NCI-H1105 (cell line): ENCODE results near the gene NHSL2.

Source experiments
- DNase-seq: peaks from one replicate; lab custom pipeline; 2025; lab: John Stamatoyannopoulos, UW

The NHSL2 gene

GRCh38 chrX:72176981-72177380 is 266.3 kb downstream of the NHSL2 start:
- DNase-seq, result no peak

- DNase-seq, result no peak
Measured at GRCh38 chrX:72180539-72180938, 269.9 kb downstream of the NHSL2 start.

- peak; percentile 92 for DNase-seq
Measured at GRCh38 chrX:72181178-72182125, 270.8 kb downstream of the NHSL2 start, which contains the start of gene PIN4. Gene PIN4 (plus strand): TSS chrX:72181757. CDS start chrX:72181786, 29 bp downstream.

GRCh38 chrX:72182924-72183323 is 272.3 kb downstream of the NHSL2 start:
- no peak for DNase-seq

GRCh38 chrX:72201836-72202536 is 291.3 kb downstream of the NHSL2 start:
- DNase-seq, result no peak
